CD1c-positive myeloid dendritic cell (primary cell): ENCODE measurements around the gene UNC13D.
A peak's percentile ranks its signal among the peaks of the same experiment; 100 is the strongest.

Experiments
- DNase-seq: peaks from one replicate; pipeline ENCODE4 v3.0.0-alpha.2; 2016; ENCODE audit errors: extremely low spot score

Gene UNC13D

DNA sequence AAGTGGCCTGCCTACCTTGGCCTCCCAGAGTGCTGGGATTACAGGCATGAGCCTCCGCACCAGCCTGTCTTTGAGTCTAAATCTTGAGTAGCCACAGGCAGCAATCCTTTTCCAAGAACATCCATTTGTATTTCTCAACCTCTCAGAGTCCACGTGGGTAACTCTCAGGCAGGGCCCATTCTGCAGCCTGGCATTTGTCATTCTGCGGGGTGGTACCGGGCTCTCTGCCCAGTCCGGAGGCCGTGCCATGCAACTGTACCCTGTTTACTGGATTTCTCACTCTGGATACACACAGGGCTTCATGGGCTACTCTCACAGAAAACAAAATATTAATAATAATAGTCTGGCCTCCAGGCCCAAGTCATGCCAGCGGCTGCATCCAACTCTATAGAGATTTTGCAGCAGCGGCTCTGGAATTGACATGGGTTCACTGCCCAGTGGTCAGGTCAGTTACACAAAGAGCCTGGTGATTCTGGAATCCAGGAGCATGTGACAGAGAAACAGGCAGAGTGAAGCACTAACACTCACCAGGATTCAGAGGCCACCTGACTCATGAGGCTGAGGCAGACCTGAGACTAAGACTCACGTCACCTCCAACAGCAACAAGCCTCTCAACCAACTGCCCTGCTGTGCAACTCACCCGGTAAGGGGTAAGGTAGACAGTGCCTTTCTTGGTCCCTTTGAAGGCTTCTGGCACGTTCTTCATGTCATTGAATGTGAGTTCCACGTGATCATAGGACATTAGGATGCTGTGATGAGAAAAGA lies 6.9 kb upstream of the UNC13D start:
- no peak for DNase-seq

DNA sequence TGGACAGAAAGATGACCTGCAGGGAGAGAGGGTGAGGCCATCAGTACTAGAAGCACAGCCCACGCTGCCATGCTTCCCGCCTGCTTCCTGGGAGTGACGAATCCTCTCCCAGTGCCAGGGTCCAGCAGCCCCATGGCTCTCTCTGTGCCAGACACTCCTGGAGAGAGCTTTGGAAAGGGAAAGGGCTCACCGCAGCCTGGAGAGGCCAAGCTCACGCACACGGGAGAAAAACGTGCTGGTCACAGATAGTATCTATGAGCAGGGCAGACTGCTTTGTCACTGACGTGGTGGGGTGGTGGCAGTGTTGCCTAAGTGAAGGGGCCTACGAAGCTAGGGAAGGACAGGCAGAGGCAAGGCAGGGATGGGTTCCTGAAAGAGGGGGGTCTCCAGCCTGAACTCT lies 5.5 kb upstream of the UNC13D start:
- DNase-seq: no peak

DNA sequence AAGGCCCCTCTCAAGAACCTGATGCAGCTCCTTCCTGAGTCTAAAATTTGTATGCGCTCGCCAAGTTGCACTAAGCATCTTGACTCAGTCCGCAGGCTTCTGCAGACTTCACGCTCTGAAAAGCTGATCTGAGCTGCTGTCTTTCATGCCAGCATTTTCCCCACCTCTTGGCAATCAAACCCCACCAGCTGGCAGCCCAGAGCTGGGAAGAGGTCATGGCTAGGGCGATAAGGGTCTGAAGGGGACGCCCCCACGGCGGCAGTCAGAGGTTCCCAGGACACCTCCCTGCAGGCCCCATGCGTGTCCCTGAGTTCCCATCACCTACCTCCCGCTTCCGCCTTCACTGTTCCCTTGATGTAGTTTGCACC lies 5.1 kb upstream of the UNC13D start:
- DNase-seq: no peak

DNA sequence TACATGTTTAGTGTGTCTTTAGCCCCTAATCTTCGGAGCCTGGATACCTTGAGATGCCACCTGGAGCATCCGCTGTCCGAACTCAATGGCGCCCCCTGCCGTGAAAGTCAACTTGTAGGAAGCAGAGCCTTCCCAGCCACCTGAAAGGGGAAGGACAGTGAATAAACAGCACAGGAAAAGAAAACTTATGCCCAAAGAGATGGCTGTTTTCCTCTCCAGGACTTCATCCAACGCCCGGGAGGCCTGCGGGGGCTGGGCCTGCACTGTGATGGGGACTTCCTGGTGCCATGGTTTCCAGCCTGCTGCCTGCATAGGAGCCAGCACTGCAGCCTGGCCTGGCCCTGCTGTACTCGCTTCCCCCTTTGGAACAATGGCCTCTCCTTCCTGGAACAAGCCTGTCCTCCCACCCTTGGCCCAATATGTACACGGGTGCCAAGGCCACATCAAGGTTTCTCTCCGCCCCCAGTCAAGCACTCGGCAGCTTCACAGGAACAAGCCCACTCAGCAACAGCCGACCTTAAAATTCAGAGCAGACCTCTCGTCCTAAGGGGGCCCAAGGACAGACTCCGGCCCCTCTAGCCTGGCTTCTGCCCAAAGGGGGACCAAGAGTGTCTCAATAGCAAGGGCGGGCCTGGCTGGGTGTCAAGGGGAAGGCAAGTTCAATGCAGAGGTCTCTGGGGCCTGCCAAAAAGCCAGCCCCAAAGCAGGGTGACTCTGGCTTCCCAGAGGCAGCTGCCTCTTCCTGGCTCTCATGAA lies 4.5 kb upstream of the UNC13D start:
- DNase-seq: peak; percentile 65

DNA sequence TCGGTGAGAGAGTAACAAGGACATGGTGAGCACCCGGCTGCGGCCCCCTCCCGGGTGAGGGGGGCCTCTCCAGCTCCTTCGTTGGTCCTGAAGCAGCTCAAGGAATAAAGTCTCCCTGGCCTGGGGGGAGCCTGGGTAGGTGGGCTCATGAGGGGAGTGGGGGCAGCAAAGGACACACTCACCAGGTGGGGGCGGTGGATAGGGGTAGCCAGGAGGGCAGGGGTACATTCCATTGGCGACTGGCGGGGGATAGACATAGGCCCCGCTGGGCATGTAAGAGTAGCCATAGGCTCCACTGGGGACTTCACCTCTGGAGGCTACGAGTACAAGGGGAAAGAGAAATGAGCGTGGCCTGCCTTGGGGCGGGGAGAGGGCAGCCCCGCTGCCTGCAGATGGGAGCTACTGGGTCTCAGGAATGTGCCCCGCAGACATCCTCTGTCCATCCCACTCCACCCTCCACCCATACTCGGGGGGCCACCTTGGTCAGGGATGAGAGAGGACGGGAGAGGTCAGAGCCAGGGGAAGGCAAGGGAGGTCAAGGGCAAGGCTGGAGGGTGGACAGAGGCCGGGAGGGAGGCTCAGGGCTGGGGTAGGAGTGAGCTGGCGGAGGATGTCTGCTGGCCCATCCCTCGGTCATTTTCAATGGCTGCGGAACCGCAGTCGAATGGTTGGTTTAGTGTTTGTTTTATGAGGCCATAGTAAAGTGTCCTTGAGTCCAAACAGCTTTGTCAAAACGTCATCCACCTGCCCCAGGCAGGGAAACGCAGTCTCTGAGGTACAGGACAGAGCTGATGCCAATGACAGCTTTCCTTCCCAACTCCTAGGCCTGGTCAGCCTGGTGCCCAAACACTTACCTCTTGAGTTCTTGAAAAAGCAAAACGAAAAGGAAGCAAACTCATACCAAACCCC lies 3.7 kb upstream of the UNC13D start:
- DNase-seq: no peak

DNA sequence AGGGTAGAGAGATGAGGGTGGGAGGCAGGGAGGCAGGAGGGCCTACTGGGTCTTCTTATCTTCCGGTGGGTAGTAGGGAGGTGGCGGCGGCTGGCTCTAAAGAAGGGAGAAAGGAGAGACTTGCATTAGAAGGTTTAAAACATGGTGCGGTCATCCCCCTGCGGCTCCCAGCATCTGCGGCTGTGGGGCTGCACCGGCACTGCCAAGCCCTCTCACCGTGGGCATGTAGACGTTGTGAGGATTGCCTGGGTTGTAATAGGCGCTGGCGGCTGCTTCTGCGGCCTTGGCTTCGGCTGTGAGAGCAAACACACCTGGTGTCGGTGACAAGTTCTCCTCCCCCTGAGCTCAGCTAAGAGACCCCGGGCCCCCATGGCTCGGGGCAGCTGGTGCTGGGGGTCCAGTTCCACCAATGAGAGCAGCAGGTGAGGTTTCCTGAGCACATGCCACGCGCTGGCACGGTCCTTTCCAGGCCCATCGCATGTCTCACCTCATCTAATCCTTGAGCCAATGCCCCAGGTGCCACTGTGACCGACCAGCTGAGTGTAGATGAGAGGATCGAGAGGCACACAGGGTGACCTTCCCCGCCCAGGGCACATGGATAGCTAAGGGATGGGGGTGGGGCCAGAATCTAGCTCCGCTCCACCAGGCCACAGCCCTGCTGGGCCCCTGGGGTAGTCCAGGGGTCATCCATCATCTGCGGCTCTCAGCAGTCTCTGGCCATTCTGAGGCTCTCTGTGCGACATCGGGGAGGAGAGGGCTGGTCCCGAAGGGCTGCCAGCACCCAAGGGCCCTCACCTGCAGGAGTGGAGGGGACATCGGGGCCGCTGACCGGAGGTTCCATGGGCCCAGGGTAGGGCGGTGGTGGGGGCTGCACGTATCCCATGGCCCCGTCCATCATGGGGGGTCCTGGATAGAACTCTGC lies 2.7 kb upstream of the UNC13D start:
- no peak for DNase-seq

DNA sequence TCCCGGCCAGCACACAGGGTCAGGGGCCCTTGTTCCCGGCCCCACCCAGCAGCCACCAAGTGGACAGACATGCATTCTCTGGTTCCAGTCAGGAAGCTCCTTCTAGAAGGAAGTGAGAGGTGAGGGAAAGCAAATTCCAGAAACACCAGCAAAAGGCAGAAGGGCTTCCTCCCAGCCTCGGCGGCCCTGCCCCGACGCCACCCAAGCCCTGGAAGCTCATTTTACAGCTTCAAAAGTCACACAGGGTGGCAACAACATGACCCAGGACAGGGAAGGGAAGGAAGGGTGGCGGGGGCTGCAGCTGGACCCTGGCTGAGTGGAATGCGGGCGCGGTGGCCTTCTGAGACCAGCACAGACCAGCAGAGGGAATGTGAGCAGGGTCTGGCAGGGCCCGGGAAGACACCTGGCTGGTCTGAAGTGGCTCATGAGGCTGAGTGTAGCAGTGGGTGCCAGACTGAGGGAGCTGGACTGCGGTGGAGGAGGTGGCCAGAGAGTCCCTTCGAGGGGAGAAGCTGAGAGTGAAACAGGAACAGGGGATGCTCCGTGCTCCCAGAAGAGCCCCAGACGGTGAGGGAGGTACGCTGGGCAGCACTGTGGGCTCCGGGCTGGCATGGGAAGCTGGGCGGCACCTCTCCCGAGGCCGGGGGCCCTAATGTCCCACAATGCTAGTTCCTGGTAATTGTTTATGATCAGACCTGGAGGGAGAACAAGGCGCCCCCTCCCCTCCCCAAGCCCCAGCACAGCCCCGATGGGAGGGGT lies 1.9 kb upstream of the UNC13D start:
- peak; percentile 24 for DNase-seq

DNA sequence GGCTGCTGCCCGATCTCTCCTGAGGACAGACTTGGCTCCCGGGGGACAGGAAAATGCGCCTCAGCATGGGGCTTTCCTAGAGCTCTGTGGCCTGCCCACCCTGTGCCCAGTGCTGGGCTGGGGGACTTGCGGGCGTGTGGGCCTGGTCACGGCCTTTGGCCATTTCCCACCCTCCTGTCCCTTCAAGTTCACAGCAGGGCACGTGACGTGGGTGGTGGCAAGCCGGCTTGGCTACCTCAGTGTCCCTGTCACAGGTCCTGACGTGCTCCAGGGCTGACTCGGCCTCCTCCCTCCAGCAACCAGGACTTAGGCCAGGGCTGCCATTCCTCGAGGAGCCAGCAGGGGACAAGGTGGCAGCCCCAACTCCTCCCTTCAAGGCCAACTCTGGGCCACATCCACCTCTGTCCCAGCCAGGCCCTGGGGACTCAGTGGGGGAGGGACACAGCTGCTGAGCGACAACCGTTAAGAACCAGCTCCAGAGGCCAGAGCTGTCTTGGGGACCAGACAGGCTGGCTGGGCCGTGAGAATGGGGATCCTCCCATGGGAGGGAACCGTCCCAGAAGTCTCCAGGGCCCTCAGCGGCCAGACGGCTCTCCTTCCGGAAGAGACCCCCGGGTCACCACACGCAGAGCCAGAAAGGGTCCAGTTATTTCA lies 981 bp upstream of the UNC13D start:
- DNase-seq: peak; percentile 85

DNA sequence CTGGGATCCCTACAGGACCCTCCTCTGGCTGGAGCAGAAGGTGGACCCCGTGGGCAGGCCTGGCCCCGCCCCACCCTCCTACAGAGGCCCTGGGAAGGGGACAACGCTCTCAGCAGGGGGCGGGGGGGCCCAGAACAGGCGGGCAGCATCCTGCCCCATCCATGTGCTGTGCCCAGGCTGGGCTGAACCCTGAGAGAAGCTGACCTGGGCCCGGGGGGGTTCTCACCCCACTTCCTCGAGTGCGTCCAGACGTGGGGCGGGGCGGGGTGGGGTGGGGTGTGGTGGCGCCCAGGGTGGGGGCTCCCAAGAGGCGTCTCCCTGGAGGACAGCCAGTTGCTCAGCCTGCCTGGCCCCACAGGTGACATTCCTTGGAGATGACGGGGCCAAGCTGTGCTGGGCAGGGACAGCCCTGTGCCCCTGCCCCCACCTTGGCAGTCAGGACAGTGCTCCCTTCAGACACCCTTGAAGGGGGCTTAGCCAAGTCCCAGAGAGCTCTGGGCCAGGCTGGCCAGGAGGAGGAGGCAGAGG lies 390 bp upstream of the UNC13D start:
- DNase-seq: no peak

DNA sequence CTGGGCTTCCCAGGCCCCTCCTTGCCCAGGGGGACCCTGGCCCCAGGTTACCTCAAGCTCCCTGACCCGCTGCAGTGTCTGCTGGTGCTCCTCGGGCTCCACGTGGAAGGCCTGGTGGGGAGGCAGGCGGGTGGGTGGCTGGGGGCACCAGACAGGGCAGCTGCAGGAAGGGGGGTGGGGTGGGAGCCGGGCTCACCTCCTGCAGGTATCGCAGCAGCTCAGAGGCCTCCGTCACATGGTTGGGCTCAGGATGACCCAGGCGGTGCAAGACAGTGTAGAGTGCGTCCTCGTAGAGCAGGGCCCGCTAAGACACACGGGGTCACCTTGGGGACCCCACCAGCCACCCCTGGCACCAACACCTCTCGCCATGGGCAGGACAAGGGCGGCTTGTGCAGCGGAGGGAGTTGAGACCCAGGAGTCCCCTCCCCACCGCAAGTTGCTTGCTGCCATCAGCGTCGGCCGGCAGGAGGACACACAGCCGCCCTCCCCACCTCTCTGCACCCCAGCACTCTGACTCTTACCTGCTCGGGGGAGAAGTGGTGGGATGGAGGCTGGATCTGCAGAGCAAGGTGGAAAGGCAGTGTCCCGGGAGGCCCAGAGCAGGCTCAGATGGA lies 1.1 kb downstream of the UNC13D start:
- no peak for DNase-seq

DNA sequence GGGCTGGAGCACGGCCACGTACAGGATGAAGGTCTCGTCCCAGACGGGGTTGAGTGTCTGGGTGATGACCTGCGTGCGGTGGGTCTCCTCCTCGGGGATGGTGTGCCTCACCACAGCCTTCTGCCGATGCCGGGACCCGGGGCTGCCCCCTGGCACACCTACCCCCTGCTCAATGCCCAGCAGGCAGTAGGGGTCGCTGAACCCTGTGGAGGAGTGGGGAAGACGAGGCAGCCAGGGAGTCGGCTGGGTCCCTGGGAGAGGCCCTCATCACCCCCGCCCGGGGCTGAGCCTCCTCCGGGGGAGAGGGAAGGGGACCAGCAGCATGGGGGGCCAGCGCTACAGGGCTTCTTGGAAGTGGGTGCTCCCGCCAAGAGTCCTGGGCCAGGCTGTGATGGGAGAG lies 1.8 kb downstream of the UNC13D start:
- DNase-seq: no peak

DNA sequence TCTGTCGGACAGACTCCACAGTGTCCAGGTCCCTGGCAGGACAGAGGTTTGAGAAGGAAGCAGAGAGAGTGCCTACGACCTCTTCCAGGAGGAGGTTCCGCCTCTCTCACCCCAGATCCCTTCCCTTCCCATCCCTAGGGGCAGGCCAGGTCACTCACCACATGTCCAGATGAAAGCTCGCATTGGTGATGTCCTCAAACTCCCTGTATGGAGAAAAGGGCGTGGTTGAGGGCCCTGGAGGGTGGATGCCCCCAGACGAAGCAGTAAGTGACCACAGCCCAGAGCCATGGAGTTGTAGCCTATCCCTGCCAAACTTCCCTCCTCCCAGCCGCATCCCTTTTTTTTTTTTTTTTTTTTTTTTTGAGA lies 3.4 kb downstream of the UNC13D start:
- DNase-seq: no peak

DNA sequence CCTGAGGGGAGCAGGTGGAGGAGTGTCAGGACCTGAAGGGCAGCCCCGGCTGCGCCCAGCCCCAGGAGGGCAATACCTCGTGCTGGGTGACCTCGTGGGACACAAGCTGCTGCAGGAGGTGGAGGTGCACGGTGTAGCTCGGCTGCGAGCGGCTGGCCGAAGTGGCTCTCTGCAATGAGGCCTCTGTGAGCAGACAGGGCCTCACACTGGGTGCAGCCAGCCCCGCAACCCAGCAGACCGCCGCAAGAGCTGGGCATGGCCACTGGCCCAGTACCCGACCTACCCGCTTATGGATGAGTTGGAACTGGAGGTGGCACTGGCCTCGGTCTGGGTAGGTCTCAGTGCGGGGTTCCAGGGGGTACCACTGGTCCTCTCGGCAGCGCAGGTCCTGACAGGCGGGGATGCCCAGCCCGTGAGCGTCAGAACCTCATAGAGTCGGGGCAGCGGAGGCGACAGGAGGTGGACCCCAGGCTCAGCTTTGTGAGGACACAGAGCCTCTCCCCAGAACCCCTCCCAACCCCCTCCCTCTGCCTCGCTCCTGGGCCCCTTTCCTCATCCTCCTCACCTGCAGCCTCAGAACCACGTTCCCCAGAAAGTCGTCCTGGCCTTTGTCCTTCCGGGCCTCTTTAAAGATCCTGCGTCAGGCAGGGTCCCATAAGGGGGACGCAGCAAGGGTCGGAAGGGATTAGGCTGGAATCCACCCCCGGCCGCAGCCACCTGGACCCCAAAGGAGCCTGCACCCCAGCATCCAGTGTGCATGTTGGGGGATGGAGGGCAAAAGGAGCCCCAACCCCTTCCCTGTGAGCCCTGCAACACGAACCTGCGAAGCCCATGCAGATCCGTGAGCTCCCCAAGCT lies 4.0 kb downstream of the UNC13D start:
- no peak for DNase-seq

DNA sequence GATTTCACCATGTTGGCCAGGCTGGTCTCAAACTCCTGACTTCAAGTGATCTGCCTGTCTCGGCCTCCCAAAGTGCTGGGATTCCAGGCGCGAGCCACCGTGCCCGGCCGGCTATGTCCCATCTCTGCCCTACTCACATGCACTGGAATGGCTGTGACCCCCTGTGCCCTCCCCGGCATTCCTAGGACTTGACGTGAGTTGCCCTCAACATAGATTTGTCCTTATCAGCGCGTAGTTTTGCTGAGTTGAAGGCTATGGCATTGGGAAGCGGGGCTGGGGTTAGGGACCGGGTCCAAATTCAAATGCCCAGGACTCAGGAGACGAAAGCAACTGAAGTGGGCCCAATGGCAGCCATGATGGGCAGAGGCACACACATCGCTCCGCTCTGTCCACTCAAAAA lies 5.8 kb downstream of the UNC13D start:
- DNase-seq: no peak

DNA sequence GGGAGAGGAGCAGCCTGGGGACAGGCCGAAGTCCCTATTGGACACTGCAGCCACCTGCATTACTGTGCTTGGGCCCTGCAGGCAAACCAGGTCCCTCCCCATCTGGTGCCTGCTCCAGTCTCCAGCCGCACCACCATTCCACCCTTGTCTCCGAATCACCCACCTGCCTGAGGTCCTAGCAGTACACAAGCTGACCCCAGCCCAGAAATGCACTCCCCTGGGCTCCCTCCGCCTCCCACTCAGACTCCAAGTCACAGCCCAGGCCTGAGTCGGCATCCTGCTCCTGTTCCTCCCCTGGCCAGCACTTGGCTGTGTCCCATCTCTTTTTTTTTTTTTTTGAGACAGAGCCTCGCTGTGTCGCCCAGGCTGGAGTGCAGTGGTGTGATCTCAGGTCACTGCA lies 6.3 kb downstream of the UNC13D start:
- no peak for DNase-seq

DNA sequence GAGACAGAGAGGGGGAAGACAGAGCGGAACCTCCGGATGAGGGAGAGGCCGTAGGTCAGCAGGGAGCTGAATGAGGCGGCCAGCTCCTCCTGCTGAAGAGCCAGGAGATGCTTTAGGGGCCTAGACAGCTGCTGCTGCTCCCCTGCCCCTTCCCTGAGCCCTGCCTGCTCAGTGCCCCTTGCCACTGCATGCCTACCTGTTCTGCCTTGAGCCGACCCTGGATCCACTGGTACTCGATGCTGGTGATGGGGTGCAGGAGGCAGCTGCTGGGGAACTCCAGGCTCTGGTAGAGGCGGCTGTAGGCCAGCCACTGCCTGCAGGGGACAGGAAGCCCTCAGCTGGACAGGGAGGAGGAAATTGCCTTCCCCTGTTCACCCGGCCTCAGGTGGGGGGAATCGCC lies 7.6 kb downstream of the UNC13D start:
- DNase-seq: no peak

DNA sequence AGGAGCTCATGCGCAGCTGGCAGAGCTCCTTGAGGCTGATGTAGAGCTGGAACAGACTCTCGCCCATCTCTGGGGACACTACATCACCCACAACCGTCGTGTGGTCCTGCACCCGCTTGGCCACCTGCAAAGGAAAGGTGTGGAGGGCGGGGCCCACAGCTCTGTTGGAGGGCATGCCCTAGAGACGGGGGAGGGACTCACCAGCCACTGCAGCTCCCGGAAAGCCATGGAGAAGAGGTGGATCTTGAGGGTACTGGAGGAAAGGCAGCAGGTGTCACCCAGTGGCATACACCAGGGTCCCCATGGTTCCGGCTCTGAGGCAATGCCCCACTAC lies 8.6 kb downstream of the UNC13D start:
- no peak for DNase-seq

DNA sequence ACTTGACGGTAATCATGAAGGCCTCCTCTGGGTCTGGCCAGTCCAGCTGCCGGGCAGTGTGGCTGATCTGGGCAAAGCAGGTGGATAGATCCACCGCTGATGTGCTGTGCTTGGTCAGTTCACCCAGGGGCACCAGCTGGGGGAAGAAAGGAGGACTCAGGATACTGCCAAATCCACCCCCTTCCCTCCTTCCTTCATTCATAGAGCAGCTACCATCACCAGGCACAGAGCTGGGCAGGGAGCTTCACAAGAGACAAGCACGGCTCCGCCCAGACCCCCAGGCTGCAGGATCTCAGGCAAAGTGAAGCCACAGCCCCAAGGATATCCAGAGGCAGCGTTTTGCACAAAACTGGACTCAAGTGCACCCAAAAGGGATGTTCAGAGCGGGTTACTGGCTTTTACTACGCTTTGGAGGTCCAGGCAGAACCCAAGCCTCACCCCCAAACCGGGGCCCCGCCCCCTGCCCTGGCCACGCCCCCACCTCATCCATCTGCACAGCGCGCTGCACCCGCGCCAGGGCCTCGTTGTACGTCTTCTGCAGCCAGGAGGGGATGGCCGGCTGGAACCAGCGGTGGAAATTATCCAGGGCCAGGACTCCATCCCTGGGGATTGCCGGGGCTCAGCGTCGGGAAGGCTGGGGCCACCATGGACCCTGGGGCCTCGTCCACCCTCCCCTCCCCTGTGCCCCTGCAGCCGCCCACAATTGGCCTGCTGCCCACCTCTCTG lies 9.1 kb downstream of the UNC13D start:
- DNase-seq: no peak
